GM18517 (cell line): ENCODE measurements around the gene RRAS2.
"Not testable (repeated sequence)": the region's sequence is repeated elsewhere in the genome, so short reads cannot be mapped to it uniquely, and the experiment has no call there.

Experiments used
- ATAC-seq: cut with Tn5 transposase; IDR thresholded peaks from one replicate; pipeline ENCODE4 v1.9.1; 2021; ENCODE audit warnings: mild to moderate bottlenecking, moderate library complexity; ENCODE audit not compliant: unreplicated experiment

The RRAS2 gene

DNA sequence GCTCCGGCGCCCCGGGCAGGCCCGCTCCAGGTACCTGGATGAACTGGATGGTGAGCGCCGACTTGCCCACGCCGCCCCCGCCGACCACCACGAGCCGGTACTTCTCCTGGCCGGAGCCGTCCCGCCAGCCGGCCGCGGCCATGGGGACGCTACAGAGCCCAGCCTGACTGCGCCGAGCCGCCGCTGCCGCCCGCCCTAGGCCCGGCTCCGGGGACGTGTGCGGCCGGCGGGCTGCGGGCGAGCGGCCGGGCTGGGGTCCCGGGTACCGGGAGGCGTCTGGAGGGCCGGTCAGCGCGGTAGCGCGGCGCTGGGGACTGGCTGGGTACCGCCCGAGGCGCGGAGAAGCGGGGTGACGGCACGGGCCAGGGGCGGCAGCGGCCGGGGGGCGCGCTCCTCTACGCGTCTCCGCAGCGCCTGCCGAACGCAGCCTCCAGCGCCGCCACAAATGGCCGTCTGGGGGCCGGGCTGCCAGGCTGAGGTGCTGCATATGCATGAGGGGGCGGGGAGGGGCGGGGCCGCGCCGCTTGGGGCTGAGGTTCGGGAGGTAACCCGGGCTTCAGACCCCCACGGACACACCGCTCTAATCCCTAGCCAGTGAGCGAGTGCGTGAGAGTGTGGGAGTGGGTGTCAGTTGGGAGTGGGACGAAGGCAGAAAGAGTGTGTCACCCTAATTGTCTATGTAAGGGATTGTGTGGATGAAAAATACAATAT is at the start of gene RRAS2:
TSS of gene RRAS2 (minus strand) at position 455 of the 711 bp plus-strand sequence. CDS start at position 142, 313 bp downstream.
- peak; percentile 72 for ATAC-seq

GRCh38 chr11:14408612-14409011 is 49.6 kb upstream of the RRAS2 start:
- ATAC-seq = no peak

DNA sequence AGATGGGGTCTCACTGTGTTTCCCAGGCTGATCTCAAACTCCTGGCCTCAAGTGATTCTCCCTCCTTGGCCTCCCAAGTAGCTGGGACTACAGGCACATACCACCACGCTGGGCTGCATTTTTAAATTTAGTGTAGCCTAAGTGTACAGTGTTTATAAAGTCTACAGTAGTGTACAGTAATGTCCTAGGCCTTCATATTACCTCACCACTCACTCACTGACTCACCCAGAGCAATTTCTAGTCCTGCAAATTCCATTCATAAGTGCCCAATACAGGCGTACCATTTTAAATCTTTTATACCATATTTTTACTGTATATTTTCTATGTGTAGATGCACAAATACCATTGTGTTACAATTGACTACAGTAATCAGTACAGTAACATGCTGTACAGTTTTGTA is 47.1 kb upstream of the RRAS2 start:
- not testable (repeated sequence) for ATAC-seq

DNA sequence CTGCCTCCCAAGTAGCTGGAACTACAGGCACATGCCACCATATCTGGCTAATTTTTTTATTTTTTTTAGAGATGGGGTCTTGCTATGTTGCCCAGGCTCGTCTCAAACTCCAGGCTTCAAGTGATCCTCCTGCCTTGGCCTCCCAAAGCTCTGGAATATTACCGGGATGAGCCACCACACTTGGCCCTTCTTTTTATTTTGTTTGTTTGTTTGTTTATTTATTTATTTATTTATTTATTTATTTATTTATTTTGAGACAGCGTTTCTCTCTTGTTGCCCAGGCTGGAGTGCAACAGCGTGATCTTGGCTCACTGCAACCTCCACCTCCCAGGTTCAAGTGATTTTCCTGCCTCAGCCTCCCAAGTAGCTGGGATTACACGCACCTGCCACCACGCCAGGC is 44.5 kb upstream of the RRAS2 start:
- not testable (repeated sequence) for ATAC-seq

GRCh38 chr11:14399087-14399486 is 40.1 kb upstream of the RRAS2 start:
- no peak for ATAC-seq

- no peak for ATAC-seq
Observed at GRCh38 chr11:14396273-14396672, 37.3 kb upstream of the RRAS2 start.

GRCh38 chr11:14393889-14394288 is 34.9 kb upstream of the RRAS2 start:
- ATAC-seq = no peak

GRCh38 chr11:14393129-14393528 is 34.1 kb upstream of the RRAS2 start:
- no peak for ATAC-seq

- no peak for ATAC-seq
Observed at GRCh38 chr11:14390669-14391068, 31.7 kb upstream of the RRAS2 start.

GRCh38 chr11:14388352-14388751 is 29.4 kb upstream of the RRAS2 start:
- ATAC-seq = no peak

- ATAC-seq = no peak
Observed at GRCh38 chr11:14386895-14387480, 28.0 kb upstream of the RRAS2 start.

- ATAC-seq = no peak
Observed at GRCh38 chr11:14386081-14386480, 27.1 kb upstream of the RRAS2 start.

DNA sequence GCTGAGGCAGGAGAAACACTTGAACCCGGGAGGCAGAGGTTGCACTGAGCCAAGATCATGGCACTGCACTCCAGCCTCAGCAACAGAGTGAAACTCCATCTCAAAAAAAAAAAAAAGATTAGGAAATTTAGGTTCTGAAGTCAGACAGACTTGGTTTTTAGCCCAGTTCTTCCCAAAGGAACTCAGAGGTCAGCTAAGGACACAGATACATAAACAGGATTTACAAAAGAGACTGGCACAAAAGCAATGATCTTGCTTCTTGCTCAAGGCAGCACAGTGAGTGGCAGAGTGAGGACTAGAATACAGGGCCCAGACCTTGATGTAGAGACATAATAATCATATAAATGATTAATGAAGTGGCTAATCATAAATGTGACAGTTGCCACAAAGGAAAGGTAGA is 25.4 kb upstream of the RRAS2 start:
- no peak for ATAC-seq

- ATAC-seq = no peak
Observed at GRCh38 chr11:14381968-14382367, 23.0 kb upstream of the RRAS2 start.

- peak; percentile 81 for ATAC-seq
Observed at GRCh38 chr11:14380947-14381561, 22.1 kb upstream of the RRAS2 start.

DNA sequence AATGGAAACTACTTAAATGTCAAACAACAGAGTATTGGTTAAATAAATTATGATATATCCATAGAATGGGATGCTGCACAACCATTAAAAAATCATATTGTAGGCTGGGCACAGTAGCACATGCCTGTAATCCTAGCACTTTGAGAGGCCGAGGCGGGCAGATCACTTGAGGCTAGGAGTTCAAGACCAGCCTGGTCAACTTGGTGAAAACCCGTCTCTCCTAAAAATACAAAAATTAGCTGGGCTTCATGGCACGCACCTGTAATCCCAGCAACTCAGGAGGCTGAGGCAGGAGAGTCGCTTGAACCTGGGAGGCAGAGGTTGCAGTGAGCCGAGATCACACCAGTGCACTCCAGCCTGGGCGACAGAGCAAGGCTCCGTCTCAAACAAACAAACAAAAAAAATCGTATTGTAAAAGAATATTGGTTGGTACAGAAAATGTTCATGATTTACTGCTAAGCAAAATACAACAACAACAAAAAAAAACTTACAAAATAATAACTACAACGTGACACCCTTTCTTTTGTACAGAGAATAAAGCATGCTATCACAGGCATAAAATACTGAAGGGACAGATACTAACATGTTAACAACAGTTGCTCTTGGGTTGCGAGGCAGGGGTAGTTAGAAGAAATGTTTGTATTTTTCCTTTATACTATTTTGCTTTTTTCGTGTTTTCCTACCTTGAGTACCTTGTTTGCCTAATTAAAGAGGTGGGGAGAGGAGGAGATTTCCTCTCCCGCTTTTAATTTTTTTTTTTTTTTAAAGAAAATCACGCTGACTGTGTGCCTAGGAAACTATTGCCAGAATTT is 21.3 kb upstream of the RRAS2 start:
- no peak for ATAC-seq

DNA sequence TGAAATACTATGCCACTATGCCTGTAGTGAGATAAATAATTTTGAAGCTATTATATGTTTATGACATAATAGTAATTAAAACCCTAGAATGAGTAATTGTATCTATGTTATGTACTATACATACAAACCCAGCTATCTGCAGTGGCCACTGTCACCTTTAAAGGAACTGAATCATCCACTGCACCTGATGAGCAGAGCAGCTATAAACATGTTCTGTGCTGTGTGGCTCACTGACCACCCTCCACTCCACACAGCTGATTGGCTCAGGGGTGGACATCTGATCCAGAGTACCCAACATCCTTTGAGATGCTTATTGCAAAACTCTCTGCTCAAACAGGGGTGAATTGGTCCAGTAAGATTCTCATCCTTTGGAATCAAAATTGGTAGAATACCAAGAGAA is 19.2 kb upstream of the RRAS2 start:
- no peak for ATAC-seq

GRCh38 chr11:14376920-14377319 is 17.9 kb upstream of the RRAS2 start:
- ATAC-seq = no peak

DNA sequence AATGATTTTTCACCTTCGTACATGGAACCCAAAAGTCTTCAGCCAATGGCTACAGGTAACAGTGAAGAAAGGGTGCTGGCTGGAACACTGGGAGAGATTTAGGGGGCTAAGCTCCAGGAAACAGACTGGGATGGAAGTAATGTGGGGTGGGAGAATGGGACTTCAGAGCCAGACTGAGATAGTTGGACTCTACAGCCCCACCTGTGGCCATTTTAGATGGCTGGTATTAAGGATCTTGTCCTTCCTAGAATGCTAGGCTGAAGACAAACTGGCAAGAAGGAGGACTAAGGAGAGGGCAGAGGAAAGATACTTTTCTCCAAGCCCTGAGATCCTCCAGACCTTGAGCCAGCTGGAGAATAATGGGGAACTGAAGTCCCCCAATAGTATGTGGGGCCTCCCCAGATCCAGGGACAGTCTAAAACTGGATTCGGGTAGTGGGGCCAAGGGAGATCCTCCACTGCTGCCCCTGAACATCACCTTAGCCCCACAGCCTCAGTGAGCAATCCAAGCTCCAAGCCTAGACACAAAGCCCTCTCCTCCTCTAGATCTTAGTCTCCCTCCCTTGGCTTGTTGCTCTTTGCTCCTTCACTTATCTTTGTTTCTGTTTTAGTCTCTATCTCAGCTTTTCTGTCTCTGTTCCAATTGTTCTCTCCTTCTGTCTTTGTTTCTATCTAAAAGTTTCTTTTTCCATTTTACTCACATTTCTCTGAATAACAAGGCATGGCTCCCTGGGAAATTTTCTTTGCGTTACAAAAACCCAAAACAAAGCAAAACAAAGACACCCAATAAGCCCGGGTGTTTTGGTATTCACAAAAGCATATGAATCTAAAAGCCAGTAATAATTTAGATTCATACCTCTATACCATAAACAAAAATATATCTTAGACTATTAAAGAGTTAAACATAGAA is 16.2 kb upstream of the RRAS2 start:
- no peak for ATAC-seq

DNA sequence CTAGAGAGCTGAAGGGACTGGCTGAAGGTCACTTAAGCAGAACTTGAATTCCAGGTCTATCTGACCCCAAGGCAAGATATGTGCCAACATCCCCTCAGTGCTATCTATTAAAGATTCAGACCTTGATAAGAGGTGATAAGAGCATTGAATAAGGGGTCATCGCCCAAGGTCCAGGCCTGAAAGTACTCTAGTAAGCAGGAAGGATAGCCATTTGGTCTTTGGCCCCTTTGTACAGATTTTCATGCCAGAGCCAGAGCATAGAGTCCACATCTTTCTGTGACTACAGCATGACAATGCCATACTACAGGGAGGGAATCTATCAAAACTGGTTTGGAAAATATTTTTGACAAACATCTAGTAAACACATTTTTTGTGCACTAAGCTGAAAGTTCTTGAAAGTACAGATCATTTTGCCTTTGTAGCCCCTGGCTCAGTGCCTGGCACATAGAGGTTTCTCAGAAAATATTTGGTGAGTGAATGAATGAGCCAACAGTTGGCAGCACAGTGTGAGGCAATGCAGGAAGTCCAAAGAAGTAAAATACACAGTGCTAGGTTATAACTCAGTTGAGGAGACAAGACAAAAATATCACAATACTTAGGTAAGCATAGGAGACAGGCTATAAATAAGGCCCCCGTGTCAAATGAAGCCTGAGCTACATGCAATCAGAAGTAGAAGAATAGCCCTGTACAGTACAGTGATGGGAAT is 15.1 kb upstream of the RRAS2 start:
- no peak for ATAC-seq
